K562 (cell line): ENCODE measurements around the gene ZNF544. TPM values are rescaled to one million over a fixed set of nuclear protein-coding genes. Genes with fewer than 3 reads are reported as not detected.

ENCODE experiments used
- BDP1 ChIP-seq: IDR thresholded peaks from 3 replicates; pipeline ENCODE4 v1.6.1; 2011; ENCODE audit not compliant: insufficient read length, insufficient read depth
- E2F3 ChIP-seq: fragments of 250-450 bp; sonication (Bioruptor Pico); IDR thresholded peaks from 2 replicates; pipeline ENCODE4 v1.4.0; 2020; ENCODE audit warnings: mild to moderate bottlenecking
- HDAC8 ChIP-seq: fragments of 450-650 bp; IDR thresholded peaks from 2 replicates; pipeline ENCODE4 v1.6.1; 2016; ENCODE audit warnings: mild to moderate bottlenecking, missing genetic modification characterization, moderate library complexity, missing compliant biosample characterization
- HEY1 ChIP-seq: fragments of 250-450 bp; sonication (Bioruptor Pico); IDR thresholded peaks from 2 replicates; pipeline ENCODE4 v1.5.0; 2020; ENCODE audit warnings: mild to moderate bottlenecking, moderate library complexity, borderline replicate concordance
- POLR2A ChIP-seq: fragments of 450-650 bp; conservative IDR thresholded peaks from 2 replicates; pipeline ENCODE4 v1.6.1; 2016
- POLR2AphosphoS5 ChIP-seq: IDR thresholded peaks from 2 replicates; pipeline ENCODE4 v1.6.1; 2011; ENCODE audit warnings: mild to moderate bottlenecking, low read depth, low read length, moderate library complexity; ENCODE audit not compliant: control insufficient read depth, insufficient read depth
- PURB ChIP-seq: sonication (generic); formaldehyde crosslinking; IDR thresholded peaks from 2 replicates; pipeline ENCODE4 v1.9.0; 2021; ENCODE audit warnings: low read depth, mild to moderate bottlenecking, missing genetic modification reagents
- RBFOX2 ChIP-seq: fragments of 200-400 bp; formaldehyde crosslinking; IDR thresholded peaks from 2 replicates; pipeline ENCODE4 v1.6.1; 2017; ENCODE audit warnings: low read depth, mild to moderate bottlenecking, low read length, moderate library complexity
- SMARCE1 ChIP-seq: fragments of 450-650 bp; IDR thresholded peaks from 2 replicates; pipeline ENCODE4 v1.7.1; 2016; ENCODE audit warnings: mild to moderate bottlenecking
- SREBF1 ChIP-seq: fragments of 150-350 bp; IDR thresholded peaks from 2 replicates; pipeline ENCODE4 v1.6.1; 2014; ENCODE audit warnings: antibody characterized with exemption, low read depth, low read length, borderline replicate concordance
- STAG1 ChIP-seq: sonication (generic); formaldehyde crosslinking; IDR thresholded peaks from 2 replicates; pipeline ENCODE4 v1.5.0; 2020; ENCODE audit warnings: missing genetic modification reagents, borderline replicate concordance
- ZBTB9 ChIP-seq: fragments of 450-650 bp; formaldehyde crosslinking; IDR thresholded peaks from 2 replicates; pipeline ENCODE4 v1.4.0; 2020; ENCODE audit warnings: mild to moderate bottlenecking, moderate library complexity
- ZC3H11A ChIP-seq: IDR thresholded peaks from 2 replicates; pipeline ENCODE4 v1.6.1; 2012; ENCODE audit warnings: low read depth, low read length, improper control_type of control experiment
- ZHX1 ChIP-seq: fragments of 150-350 bp; conservative IDR thresholded peaks from 2 replicates; pipeline ENCODE4 v1.6.1; 2014; ENCODE audit warnings: low read length
- ZNF239 ChIP-seq: fragments of 250-450 bp; sonication (Bioruptor Pico); IDR thresholded peaks from 2 replicates; pipeline ENCODE4 v1.4.0; 2020; ENCODE audit warnings: mild to moderate bottlenecking
- ZNF780A ChIP-seq: fragments of 250-450 bp; sonication (Bioruptor Pico); IDR thresholded peaks from 2 replicates; pipeline ENCODE4 v1.5.0; 2021; ENCODE audit warnings: mild to moderate bottlenecking
- polyA plus RNA-seq, 8 experiments: library from polyadenylated mRNA; depleted of rRNA in 4 of 8; stranded (reverse) in 5 of 8; unstranded in 3 of 8; fragments of >200 nt; fragmentation: Nextera tagmentation in 2 of 8; fragmentation: Illumina TruSeq in 1 of 8; extraction: Ambion mirVana in 2 of 8; extraction: Trizol in 1 of 8; gene quantifications; 2 replicates each; pipeline versions ENCODE4 v1.2.1 to v1.2.3, GENCODE V29; 2011 to 2014; ENCODE audit warnings: inconsistent platforms in 1 of 8, missing spikeins in 1 of 8
- total RNA-seq, 7 experiments: library from RNA; depleted of rRNA in 6 of 7; stranded (reverse); fragments of >200 nt in 6 of 7; fragmentation: Illumina TruSeq in 2 of 7; extraction: Trizol in 2 of 7; gene quantifications; 2 replicates each; pipeline versions ENCODE4 v1.2.1 to v1.2.3, GENCODE V29; 2011 to 2021; ENCODE audit warnings: low replicate concordance in 1 of 7
- TF ChIP-seq, protein P1 (sequence below): fragments of 450-650 bp; IDR thresholded peaks from 2 replicates; pipeline ENCODE4 v1.6.1; 2017; ENCODE audit warnings: mild to moderate bottlenecking, moderate library complexity
- TF ChIP-seq, protein P2 (sequence below): fragments of 250-450 bp; sonication (Bioruptor Pico); IDR thresholded peaks from 2 replicates; pipeline ENCODE4 v1.9.0; 2021; ENCODE audit warnings: mild to moderate bottlenecking, inconsistent platforms
- TF ChIP-seq, protein P3 (sequence below), 2 experiments: fragments of 250-450 bp in 1 of 2; fragments of 450-650 bp in 1 of 2; sonication (Bioruptor Pico) in 1 of 2; IDR thresholded peaks; 2 replicates each; pipeline versions ENCODE4 v1.6.1 to v1.8.0; 2016 to 2021; ENCODE audit warnings: mild to moderate bottlenecking in 2 of 2, moderate library complexity in 2 of 2, missing compliant biosample characterization in 1 of 2, missing genetic modification characterization in 1 of 2

Gene ZNF544
- total and polyA plus RNA-seq, 9 of the 15 experiments (the other 6 are each of a cell fraction or from before 2014, with no cell fraction given), result 23.6 to 59.0 (median 41.4) TPM

- peak; percentile 86 for TF ChIP-seq ZBTB9 (CRISPR knock-in tag)
- TF ChIP-seq, protein P1, sequence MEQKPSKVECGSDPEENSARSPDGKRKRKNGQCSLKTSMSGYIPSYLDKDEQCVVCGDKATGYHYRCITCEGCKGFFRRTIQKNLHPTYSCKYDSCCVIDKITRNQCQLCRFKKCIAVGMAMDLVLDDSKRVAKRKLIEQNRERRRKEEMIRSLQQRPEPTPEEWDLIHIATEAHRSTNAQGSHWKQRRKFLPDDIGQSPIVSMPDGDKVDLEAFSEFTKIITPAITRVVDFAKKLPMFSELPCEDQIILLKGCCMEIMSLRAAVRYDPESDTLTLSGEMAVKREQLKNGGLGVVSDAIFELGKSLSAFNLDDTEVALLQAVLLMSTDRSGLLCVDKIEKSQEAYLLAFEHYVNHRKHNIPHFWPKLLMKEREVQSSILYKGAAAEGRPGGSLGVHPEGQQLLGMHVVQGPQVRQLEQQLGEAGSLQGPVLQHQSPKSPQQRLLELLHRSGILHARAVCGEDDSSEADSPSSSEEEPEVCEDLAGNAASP, result no peak
- peak; percentile 49; the same call in 1 of the 2 replicates for TF ChIP-seq SMARCE1
- peak; percentile 56; the same call in 1 of the 2 replicates for TF ChIP-seq POLR2AphosphoS5
- TF ChIP-seq BDP1, result no peak
- TF ChIP-seq ZNF239 (CRISPR knock-in tag), result no peak
- TF ChIP-seq ZC3H11A, result no peak
- no peak for TF ChIP-seq PURB (CRISPR knock-in tag)
- TF ChIP-seq POLR2A, result peak; percentile 98
- TF ChIP-seq, protein P2, sequence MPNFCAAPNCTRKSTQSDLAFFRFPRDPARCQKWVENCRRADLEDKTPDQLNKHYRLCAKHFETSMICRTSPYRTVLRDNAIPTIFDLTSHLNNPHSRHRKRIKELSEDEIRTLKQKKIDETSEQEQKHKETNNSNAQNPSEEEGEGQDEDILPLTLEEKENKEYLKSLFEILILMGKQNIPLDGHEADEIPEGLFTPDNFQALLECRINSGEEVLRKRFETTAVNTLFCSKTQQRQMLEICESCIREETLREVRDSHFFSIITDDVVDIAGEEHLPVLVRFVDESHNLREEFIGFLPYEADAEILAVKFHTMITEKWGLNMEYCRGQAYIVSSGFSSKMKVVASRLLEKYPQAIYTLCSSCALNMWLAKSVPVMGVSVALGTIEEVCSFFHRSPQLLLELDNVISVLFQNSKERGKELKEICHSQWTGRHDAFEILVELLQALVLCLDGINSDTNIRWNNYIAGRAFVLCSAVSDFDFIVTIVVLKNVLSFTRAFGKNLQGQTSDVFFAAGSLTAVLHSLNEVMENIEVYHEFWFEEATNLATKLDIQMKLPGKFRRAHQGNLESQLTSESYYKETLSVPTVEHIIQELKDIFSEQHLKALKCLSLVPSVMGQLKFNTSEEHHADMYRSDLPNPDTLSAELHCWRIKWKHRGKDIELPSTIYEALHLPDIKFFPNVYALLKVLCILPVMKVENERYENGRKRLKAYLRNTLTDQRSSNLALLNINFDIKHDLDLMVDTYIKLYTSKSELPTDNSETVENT, result 0 out of 2 replicates have a peak, but pooled peaks have one; percentile 22
- no peak for TF ChIP-seq SREBF1
- 0 out of 2 replicates have a peak, but pooled peaks have one; percentile 68 for TF ChIP-seq ZHX1
- TF ChIP-seq, protein P3, sequence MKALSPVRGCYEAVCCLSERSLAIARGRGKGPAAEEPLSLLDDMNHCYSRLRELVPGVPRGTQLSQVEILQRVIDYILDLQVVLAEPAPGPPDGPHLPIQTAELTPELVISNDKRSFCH (CRISPR knock-in tag; IDR thresholded peaks at IDR 0.05), result no peak
- TF ChIP-seq, protein P3 (tag; IDR thresholded peaks at IDR 0.05), result peak; percentile 82
- no peak for TF ChIP-seq ZNF780A
- TF ChIP-seq RBFOX2, result peak; percentile 99
- TF ChIP-seq STAG1 (CRISPR knock-in tag), result 0 out of 2 replicates have a peak, but pooled peaks have one; percentile 23
- peak; percentile 83; the same call in 1 of the 2 replicates for TF ChIP-seq HDAC8 (tag)
- TF ChIP-seq HEY1 (CRISPR knock-in tag), result no peak
- peak; percentile 82 for TF ChIP-seq E2F3
Measured at GRCh38 chr19:58182989-58183816, 45.5 kb upstream of the ZNF544 start, which contains the start of gene ZNF274 (continued).
